Fibroblast of pulmonary artery (primary cell): ENCODE measurements around the gene PRKG2.

Experiments
- DNase-seq: peaks from one replicate; pipeline ENCODE4 v3.0.0-alpha.2; 2010; ENCODE audit warnings: low read depth
- H3K4me3 ChIP-seq: replicated peaks from 2 replicates; pipeline ENCODE4 v1.5.1; 2011; ENCODE audit warnings: low read depth, mild to moderate bottlenecking, control low read depth, low read length, moderate library complexity
- CTCF ChIP-seq: IDR thresholded peaks from 2 replicates; pipeline ENCODE4 v1.5.1; 2011; ENCODE audit warnings: mild to moderate bottlenecking, control low read depth, low read length, inconsistent platforms; ENCODE audit errors: missing control alignments

PRKG2 gene

DNA sequence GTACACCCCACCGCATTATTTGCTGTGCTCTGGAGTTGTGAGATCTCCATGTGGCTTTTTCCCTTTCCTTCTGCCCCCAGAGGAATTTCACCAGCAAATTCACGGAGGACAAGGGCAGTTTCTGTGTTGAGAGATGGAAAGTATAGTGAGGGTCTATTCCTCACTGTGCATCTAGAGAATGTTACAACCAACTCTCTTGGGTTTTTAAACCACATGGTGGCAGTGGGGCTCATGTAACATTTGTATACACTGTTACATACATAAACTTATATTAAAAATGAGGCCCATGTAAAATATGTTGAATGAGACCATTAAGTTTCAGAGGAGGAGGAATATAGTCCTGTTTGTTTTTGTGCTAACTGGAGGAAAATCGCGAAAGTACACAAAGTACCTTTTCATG, 909 bp upstream of the PRKG2 start:
- H3K4me3 ChIP-seq, result no peak overlapping the region

DNA sequence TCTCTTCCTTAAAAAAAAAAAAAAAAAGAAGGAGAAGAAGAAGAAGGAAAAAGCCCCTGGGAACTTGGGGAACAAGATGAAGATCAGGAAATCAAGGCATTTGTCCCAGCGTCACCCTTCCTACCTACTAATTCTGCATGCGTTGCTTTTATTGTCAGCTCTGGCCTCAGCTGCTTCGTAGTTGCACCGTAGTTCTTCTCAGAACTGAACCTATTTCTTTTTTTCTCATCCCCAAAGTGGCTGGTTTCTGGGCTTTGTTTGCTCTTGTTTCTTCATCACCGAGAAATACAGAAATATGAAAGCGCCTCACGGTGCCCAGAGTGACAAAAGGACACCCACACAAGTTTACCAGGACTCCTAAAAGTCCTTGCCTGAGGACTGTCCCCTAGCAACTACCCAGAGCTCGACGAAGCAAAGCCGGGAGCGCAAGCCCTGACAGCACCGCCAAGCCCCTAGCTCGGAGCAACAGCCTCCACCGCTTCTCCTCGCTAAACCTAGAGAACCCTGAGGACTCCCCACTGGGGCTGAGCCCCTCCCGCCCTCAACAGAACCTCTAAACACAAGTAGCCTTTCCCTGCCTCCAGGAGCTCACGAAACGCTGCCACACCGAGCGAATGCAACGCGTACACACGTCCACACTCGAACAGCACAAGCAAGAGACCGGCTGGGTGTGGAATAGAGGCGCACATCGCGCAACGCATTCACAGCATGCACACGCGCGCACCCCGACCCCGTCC, 710 bp downstream of the PRKG2 start:
- DNase-seq, result peak; percentile 29
- peak overlapping the region; percentile 53 for H3K4me3 ChIP-seq
- TF ChIP-seq CTCF, result no peak

More for the DNA sequence above, 909 bp upstream of the PRKG2 start:
- DNase-seq, result no peak
- no peak for TF ChIP-seq CTCF

DNA sequence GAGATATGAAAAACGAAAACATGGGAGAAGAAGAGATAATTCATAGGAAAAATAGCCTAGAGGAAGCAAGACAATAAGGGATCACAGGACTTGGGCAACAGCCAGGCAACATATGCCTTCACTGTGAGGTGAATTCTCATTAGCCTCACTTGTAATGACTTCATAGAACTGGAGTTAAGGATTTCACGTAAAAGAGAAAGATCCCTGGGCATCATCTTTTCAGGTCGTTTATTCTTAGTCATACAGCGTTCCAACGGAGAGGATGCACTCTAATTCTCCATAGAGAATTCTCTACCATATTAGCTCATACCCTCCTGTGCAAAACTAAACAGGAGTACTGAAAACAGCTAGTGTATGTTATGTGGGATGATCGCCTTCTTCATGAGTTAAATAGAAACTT, 1.4 kb downstream of the PRKG2 start:
- DNase-seq, result no peak
- no peak for TF ChIP-seq CTCF

DNA sequence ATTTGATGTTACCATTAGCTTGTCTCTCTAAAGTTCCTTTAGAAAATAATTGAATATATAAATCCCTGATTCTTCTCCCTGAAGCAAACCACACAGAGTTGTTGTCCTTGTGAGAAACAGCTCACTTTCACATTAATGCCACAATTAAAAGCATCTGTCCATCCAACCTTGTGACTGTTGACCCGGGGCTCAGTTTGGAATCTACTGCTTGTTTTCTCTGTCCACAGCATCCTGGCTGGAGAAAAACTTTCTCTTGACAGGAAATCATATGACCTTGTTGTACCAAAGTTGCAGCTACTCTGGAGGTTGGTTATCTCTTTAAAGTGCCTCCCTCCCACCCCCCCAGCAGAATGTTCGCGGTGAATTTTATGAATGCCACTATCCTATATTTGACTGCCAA, 3.1 kb downstream of the PRKG2 start:
- TF ChIP-seq CTCF, result no peak
- no peak for DNase-seq
- H3K4me3 ChIP-seq, result no peak overlapping the region

More for the DNA sequence above, 1.4 kb downstream of the PRKG2 start:
- H3K4me3 ChIP-seq, result no peak overlapping the region

- peak; percentile 68 for DNase-seq
- TF ChIP-seq CTCF, result no peak
- H3K4me3 ChIP-seq, result no peak overlapping the region
Measured at GRCh38 chr4:81207828-81208227, 7.2 kb downstream of the PRKG2 start.

GRCh38 chr4:81205302-81205701, 9.7 kb downstream of the PRKG2 start:
- no peak for TF ChIP-seq CTCF
- no peak overlapping the region for H3K4me3 ChIP-seq
- no peak for DNase-seq

DNA sequence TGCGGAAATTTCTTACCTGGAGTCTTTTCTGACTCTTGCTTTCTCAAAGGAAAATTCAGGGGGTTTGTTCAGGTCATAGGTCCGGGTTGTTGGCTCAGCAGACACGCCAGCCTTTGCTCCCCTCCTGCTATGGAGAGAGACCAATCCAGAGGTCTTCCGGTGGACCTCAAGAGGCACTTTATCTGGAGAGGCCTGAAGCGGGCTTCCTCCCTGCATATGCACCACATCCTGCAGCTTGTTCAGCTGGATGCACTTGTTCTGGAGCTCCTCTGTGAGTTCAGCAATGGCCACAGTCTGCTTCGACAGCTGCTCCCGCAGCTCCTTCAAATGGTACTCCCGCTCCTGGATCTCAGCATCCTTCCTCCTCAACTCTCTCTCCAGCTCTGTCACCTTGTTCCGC, 10.5 kb downstream of the PRKG2 start:
- no peak overlapping the region for H3K4me3 ChIP-seq
- TF ChIP-seq CTCF, result no peak
- DNase-seq, result no peak
